Measurements from ENCODE around the gene RARA.
"Not testable (repeated sequence)": the region's sequence is repeated elsewhere in the genome, so short reads cannot be mapped to it uniquely, and the experiment has no call there.

The RARA gene

DNA sequence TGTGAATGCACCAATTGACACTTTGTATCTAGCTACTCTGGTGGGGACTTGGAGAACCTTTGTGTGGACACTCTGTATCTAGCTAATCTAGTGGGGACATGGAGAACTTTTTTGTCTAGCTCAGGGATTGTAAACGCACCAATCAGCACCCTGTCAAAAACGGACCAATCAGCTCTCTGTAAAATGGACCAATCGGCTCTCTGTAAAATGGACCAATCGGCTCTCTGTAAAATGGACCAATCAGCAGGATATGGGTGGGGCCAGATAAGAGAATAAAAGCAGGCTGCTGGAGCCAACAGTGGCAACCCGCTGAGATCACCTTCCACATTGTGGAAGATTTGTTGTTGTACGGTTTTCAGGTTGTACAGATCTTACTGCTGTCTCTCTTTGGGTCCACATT is 67.6 kb downstream of the RARA start:
- peak; percentile 17 for DNase-seq (ENCODE audit: low spot score)

DNA sequence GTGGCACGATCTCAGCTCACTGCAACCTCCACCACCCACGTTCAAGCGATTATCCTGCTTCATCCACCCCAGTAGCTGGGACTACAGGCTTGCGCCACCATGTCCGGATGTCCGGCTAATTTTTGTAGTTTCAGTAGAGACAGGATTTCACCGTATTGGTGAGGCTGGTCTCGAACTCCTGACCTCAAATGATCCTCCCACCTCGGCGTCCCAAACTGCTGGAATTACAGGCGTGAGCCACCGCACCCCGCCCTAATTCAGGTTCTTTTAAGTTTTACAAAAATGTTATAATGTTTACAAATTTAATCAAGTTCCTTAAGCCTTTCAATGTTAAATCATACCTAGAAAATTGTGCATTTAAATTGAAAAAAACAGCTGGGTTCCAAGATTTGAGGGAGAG is 68.9 kb downstream of the RARA start:
- no peak for DNase-seq (ENCODE audit: low spot score)

DNA sequence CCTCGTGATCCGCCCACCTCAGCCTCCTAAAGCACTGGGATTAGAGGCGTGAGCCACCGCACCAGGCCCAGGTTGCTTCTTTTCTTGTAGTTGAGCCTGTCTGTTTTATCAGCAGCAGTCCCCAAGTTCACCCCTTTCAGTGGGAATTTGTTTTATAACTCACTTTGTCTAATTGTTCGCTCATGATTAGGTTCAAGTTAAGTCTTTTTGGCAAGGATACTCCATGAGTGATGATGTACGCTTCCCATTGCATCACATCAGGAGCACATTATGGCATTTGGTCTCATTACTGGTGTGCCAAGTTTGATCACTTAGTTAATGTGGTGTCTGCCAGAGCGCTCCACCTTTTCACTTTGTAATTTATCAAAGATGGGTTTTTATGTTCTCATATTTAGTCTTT is 70.0 kb downstream of the RARA start:
- no peak for DNase-seq (ENCODE audit: low spot score)

DNA sequence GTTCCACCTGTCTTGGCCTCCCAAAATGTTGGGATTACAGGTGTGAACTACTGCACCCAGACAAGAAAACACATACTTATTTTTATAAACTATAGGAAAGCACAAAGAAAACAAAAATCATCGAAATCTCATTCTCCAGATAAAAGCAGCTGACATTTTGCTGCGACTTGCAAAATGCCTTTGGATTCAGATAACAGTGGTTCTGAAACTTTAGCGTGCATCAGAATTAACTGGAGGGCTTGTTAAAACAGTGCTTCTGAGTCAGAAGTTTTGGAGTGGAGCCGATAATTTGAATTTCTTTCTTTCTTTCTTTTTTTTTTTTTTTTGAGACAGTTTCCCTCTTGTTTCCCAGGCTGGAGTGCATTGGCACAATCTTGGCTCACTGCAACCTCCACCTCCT is 73.3 kb downstream of the RARA start:
- DNase-seq (ENCODE audit: low spot score), result no peak

DNA sequence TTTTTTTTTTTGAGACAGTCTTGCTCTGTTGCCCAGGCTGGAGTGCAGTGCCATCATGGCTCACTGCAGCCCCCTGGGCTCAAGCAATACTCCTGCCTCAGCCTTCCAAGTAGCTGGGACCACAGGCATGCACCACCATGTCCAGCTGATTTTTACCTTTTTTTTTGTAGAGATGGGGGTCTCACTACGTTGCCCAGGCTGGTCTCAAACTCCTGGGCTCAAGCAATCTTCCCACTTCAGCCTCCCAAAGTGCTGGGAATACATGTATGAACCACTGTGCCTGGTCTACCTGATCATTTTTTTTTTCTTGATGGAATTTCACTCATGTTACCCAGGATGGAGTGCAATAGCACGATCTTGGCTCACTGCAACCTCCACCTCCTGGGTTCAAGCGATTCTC is 77.6 kb downstream of the RARA start:
- not testable (repeated sequence) for DNase-seq (ENCODE audit: low spot score)

DNA sequence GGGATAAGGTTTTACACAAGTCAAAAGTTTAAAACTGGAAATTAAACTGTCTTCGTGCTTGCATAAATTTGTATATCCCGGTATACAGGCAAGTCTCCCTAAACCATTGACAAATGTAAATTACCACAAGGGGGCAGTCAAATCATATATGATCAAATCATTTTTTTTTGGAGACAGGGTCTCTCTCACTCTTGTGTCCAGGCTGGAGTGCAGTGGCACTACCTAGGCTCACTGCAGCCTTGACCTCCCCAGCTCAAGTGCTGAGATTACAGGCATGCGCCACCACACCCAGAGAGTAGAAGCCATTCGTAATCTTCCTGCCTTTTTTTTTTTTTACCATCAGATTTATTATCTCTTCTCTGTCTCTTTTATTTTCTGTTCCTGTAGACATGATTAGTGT is 90.2 kb downstream of the RARA start:
- DNase-seq (ENCODE audit: low spot score), result peak; percentile 23

DNA sequence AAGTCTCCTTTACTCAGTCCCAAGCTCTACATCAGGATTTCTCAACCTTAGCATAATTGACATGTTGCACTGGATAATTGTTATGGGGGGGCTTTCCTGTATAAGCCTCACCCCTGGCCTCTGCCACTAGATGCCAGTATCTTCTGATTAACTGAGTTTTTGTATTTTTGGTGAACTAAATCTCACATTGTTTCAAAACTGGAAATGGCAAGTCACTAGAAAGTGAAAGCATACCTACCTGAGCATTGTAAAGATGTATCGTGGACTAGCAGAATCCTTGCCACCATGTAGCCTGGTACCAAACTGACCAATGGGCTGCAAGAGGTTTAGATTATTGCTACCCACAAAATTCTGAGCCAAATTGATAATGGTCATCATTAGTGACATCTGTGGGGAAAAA is 93.7 kb downstream of the RARA start:
- DNase-seq (ENCODE audit: low spot score), result no peak

DNA sequence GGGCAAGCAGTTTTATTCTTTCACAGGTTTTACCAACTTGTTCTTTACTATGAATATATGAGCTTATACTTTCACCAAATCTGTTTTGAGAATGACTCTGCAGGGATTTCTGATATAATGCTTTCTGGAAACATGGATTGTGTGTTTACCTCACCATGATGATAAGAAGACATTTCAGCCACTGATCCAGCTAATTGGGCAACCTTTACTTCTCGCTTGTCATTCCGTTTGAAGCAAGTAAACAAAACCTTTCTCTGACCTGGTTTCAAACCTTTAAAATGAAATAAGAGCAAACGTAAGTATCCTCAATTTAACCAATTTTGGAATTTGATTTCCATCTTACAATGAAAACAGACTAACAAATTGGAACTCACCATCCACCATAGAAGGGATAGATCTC is 95.0 kb downstream of the RARA start:
- DNase-seq (ENCODE audit: low spot score), result no peak
